Lower leg skin (tissue), 3 donors: ENCODE data around the gene OVCA2.

Experiments
- CTCF ChIP-seq, 3 donors: fragments of 450-650 bp; IDR thresholded peaks; one replicate each; pipeline ENCODE4 v1.5.1; 2016; ENCODE audit warnings: antibody characterized with exemption in 3 of 3, mild to moderate bottlenecking in 3 of 3, moderate library complexity in 2 of 3
- POLR2A ChIP-seq, 2 donors: fragments of 450-650 bp; IDR thresholded peaks; one replicate each; pipeline ENCODE4 v1.6.1; 2016 to 2017; ENCODE audit warnings: antibody characterized with exemption in 2 of 2, mild to moderate bottlenecking in 1 of 2, moderate library complexity in 1 of 2

GRCh38 chr17:2083613-2084035, 41.8 kb downstream of the OVCA2 start:
- TF ChIP-seq CTCF (IDR thresholded peaks at IDR 0.05) (no peak), POLR2A (IDR thresholded peaks at IDR 0.05) (no peak)
